Measurements from ENCODE around the gene CD69. TPM values are rescaled to one million over a fixed set of nuclear protein-coding genes. Genes with fewer than 3 reads are reported as not detected.

The CD69 gene
- total RNA-seq: 0.62 TPM

- DNase-seq: no peak
Measured at GRCh38 chr12:9760699-9761418, at the start of gene CD69. Gene CD69, minus strand, starts transcription at chr12:9760901. Its CDS starts 81 bp downstream, at chr12:9760820.

GRCh38 chr12:9809866-9810265, 49.2 kb upstream of the CD69 start:
- DNase-seq: no peak

GRCh38 chr12:9809338-9809737, 48.6 kb upstream of the CD69 start:
- no peak for DNase-seq

GRCh38 chr12:9808504-9808903, 47.8 kb upstream of the CD69 start:
- no peak for DNase-seq

GRCh38 chr12:9806714-9807113, 46.0 kb upstream of the CD69 start:
- no peak for DNase-seq

GRCh38 chr12:9805883-9806282, 45.2 kb upstream of the CD69 start:
- no peak for DNase-seq

- DNase-seq: no peak
Measured at GRCh38 chr12:9799961-9800360, 39.3 kb upstream of the CD69 start.

GRCh38 chr12:9797722-9798619, 37.3 kb upstream of the CD69 start:
- DNase-seq: no peak

GRCh38 chr12:9796971-9797370, 36.3 kb upstream of the CD69 start:
- no peak for DNase-seq

- no peak for DNase-seq
Measured at GRCh38 chr12:9796346-9796745, 35.6 kb upstream of the CD69 start.

- DNase-seq: no peak
Measured at GRCh38 chr12:9795945-9796344, 35.2 kb upstream of the CD69 start.

- no peak for DNase-seq
Measured at GRCh38 chr12:9794484-9795093, 33.9 kb upstream of the CD69 start.

- DNase-seq: no peak
Measured at GRCh38 chr12:9793779-9794395, 33.2 kb upstream of the CD69 start.

- no peak for DNase-seq
Measured at GRCh38 chr12:9792961-9793617, 32.4 kb upstream of the CD69 start.

GRCh38 chr12:9792185-9792900, 31.6 kb upstream of the CD69 start:
- DNase-seq: no peak

GRCh38 chr12:9786726-9787717, 26.3 kb upstream of the CD69 start:
- no peak for DNase-seq

- DNase-seq: no peak
Measured at GRCh38 chr12:9784816-9785215, 24.1 kb upstream of the CD69 start.

- no peak for DNase-seq
Measured at GRCh38 chr12:9784326-9784725, 23.6 kb upstream of the CD69 start.

- DNase-seq: no peak
Measured at GRCh38 chr12:9782547-9783382, 22.1 kb upstream of the CD69 start.

Measured in occipital lobe (tissue), 2 donors.